Naive thymus-derived CD4-positive, alpha-beta T cell (primary cell): ENCODE data around the gene ATP2B2. TPM values are rescaled to one million over a fixed set of nuclear protein-coding genes. Genes with fewer than 3 reads are reported as not detected.
A peak's percentile ranks its signal among the peaks of the same experiment; 100 is the strongest.

Experiments used
- ATAC-seq: fragments of 150-1000 bp; cut with Tn5 transposase; 2 replicates; pipeline ENCODE4 v1.10.0; 2021; ENCODE audit warnings: mild to moderate bottlenecking, moderate library complexity
- CTCF ChIA-PET: fragments of 350-600 bp; sonication (Branson Sonifier 250); formaldehyde crosslinking; loops from one replicate; lab custom pipeline; 2021; ENCODE audit warnings: antibody characterized with exemption; lab: Charles Lee
- POLR2A ChIA-PET: fragments of 350-600 bp; sonication (Branson Sonifier 250); formaldehyde crosslinking; loops from one replicate; lab custom pipeline; 2021; ENCODE audit warnings: antibody characterized with exemption, inconsistent platforms; lab: Charles Lee
- DNase-seq, 9 donors: peaks; one replicate each; pipeline versions ENCODE4 v3.0.0 to v3.0.0-alpha.2; 2020 to 2022; ENCODE audit warnings: mixed read lengths in 1 of 9
- H3K27ac ChIP-seq: one replicate; pipeline ENCODE4 v1.7.0; 2013; ENCODE audit warnings: mild to moderate bottlenecking, low read depth, low read length, moderate library complexity
- H3K27me3 ChIP-seq, 2 donors: one replicate each; pipeline ENCODE4 v1.7.0; 2013; ENCODE audit warnings: low read length in 2 of 2, mild to moderate bottlenecking in 2 of 2, moderate library complexity in 2 of 2; ENCODE audit not compliant: control insufficient read depth in 2 of 2, insufficient read depth in 2 of 2
- H3K36me3 ChIP-seq, 3 experiments: 1 replicate in 2 of 3; 2 replicates in 1 of 3; pipeline ENCODE4 v1.7.0; 2013; ENCODE audit warnings: low read length in 3 of 3, mild to moderate bottlenecking in 3 of 3, moderate library complexity in 1 of 3; ENCODE audit not compliant: insufficient read depth in 3 of 3, control insufficient read depth in 2 of 3
- H3K4me1 ChIP-seq, 2 donors: one replicate each; pipeline ENCODE4 v1.7.0; 2013; ENCODE audit warnings: low read length in 2 of 2, mild to moderate bottlenecking in 2 of 2, moderate library complexity in 1 of 2; ENCODE audit not compliant: control insufficient read depth in 2 of 2, insufficient read depth in 2 of 2
- H3K4me3 ChIP-seq: 2 replicates; pipeline ENCODE4 v1.7.0; 2013; ENCODE audit warnings: mild to moderate bottlenecking, low read length
- H3K9me3 ChIP-seq, 3 experiments: 1 replicate in 2 of 3; 2 replicates in 1 of 3; pipeline ENCODE4 v1.7.0; 2013; ENCODE audit warnings: low read length in 3 of 3; ENCODE audit not compliant: control insufficient read depth in 2 of 3
- H3K27ac Mint-ChIP-seq, 9 donors: one replicate each; pipeline ENCODE4 v1.8.0; 2020 to 2022; ENCODE audit warnings: mixed read lengths in 9 of 9, mild to moderate bottlenecking in 8 of 9, moderate library complexity in 5 of 9, inconsistent platforms in 2 of 9
- H3K27me3 Mint-ChIP-seq, 5 donors: one replicate each; pipeline ENCODE4 v1.8.0; 2021 to 2022; ENCODE audit warnings: mixed read lengths in 5 of 5, mild to moderate bottlenecking in 1 of 5
- H3K36me3 Mint-ChIP-seq, 5 donors: one replicate each; pipeline ENCODE4 v1.8.0; 2020 to 2022; ENCODE audit warnings: mixed read lengths in 5 of 5, mild to moderate bottlenecking in 3 of 5, inconsistent platforms in 1 of 5
- H3K4me1 Mint-ChIP-seq, 7 donors: one replicate each; pipeline ENCODE4 v1.8.0; 2020 to 2022; ENCODE audit warnings: mixed read lengths in 7 of 7, mild to moderate bottlenecking in 3 of 7, inconsistent platforms in 1 of 7
- H3K4me3 Mint-ChIP-seq, 10 donors: one replicate each; pipeline ENCODE4 v1.8.0; 2020 to 2022; ENCODE audit warnings: mild to moderate bottlenecking in 10 of 10, mixed read lengths in 10 of 10, moderate library complexity in 6 of 10, inconsistent platforms in 2 of 10
- H3K9me3 Mint-ChIP-seq, 11 donors: one replicate each; pipeline ENCODE4 v1.8.0; 2020 to 2022; ENCODE audit warnings: mixed read lengths in 11 of 11, mild to moderate bottlenecking in 4 of 11, inconsistent platforms in 1 of 11, moderate library complexity in 1 of 11
- intact Hi-C, 2 donors: fragments of 100-400 bp; cut with micrococcal nuclease; formaldehyde crosslinking; loops; one replicate each; pipeline ENCODE4 v1.15.1; 2023
- polyA plus RNA-seq, 2 donors: library from polyadenylated mRNA; unstranded; fragments of 300-500 nt; fragmentation: Illumina TruSeq; gene quantifications; one replicate each; pipeline ENCODE4 v1.2.3, GENCODE V29; 2021
- total RNA-seq, 6 experiments: library from RNA in 5 of 6; stranded (reverse) in 5 of 6; gene quantifications; 1 replicate in 5 of 6; 2 replicates in 1 of 6; pipeline ENCODE4 v1.2.3 and lab custom pipeline; 2021 to 2026

The ATP2B2 gene
- total and polyA plus RNA-seq, 7 experiments from 2014 or later: not detected

GRCh38 chr3:10340476-10340875 is 164.9 kb downstream of the ATP2B2 start:
- Histone ChIP-seq H3K4me1 (no peaks in the 10 kb centered on the region), H3K27me3 (no peaks in the 10 kb centered on the region), H3K36me3 (no peaks in the 10 kb centered on the region), H3K9me3 (no peaks in the 10 kb centered on the region), H3K4me3 (no peak overlapping the region), H3K27ac (no peak overlapping the region)
- Mint-ChIP-seq H3K27ac (no peak overlapping the region), H3K36me3 (no peaks in the 10 kb centered on the region), H3K4me3 (no peak overlapping the region), H3K4me1 (peaks cover 0 to 6% (median 0%) of the 10 kb centered on the region in 7 donors), H3K9me3 (no peaks in the 10 kb centered on the region), H3K27me3 (peaks cover 0 to 6% (median 0%) of the 10 kb centered on the region in 5 donors)
- ChIA-PET CTCF (interaction anchor here (1.5 kb wide), 1 partner anchor 399 kb away, joined by 4 read pairs; no protein-coding TSS in a partner anchor), POLR2A (no interaction called here)
- DNase-seq: no peak
- no peak for ATAC-seq
- intact Hi-C loops: no loop called here

DNA sequence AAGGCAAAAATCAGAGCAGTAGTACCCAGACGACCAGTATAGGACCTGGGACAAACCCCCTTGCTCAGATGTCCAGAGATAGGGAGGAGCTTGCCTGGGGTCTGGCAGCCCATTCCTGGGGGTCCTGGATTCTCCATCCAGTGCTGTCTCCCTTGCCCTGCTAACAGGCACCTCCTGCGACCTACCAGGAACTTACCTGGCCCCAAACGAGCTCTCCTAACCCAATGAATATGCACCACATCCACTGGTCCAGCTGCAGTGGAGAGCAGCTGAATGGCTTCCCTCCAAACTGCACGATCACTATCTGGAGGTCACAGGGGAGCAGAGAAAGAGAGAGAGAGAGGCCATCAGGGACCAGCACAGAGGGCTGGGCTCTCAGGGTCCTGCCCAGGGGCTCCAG is 165.3 kb downstream of the ATP2B2 start:
- no peak overlapping the region for H3K27ac Mint-ChIP-seq

DNA sequence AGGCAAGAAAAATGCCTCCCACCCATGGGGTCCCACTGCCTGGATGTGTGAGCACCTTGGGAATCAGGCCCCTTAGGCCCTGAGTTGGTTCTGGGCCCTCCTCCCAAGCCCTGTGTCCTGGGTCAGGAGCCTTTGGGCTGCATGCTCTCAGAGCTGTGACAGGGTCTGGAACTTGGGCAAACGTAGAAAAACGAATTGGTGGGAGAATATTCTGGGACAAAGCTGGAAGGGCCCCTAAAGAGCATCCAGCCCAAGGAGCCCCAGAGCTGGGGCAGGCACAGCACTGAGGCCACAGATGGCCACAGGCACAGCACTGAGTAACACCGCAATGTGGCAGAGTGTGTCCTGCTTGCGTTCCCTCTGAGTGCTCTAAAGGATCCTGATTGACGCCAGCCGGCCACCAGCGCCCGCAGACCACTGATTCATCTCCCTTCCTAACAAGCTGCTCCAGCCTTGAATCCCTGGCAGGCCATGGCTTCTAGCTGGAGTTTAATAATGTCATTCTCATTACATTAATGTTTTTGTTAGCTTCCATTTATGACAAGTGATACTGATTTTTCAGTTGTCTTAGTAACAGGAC is 165.9 kb downstream of the ATP2B2 start:
- Mint-ChIP-seq H3K9me3 (no peaks in the 10 kb centered on the region), H3K36me3 (no peaks in the 10 kb centered on the region), H3K4me1 (peaks cover 0 to 9% (median 5%) of the 10 kb centered on the region in 7 donors), H3K27ac (no peak overlapping the region), H3K4me3 (no peak overlapping the region), H3K27me3 (peaks cover 0 to 6% (median 0%) of the 10 kb centered on the region in 5 donors)
- no peaks in the 10 kb centered on the region for H3K36me3 ChIP-seq
- DNase-seq: no peak
- no peak for ATAC-seq
- intact Hi-C loops: no loop called here
- no peak overlapping the region for H3K4me3 ChIP-seq
- no peaks in the 10 kb centered on the region for H3K9me3 ChIP-seq
- CTCF ChIA-PET: interaction anchor here (1.5 kb wide), 1 partner anchor 400 kb away, joined by 4 read pairs; no protein-coding TSS in a partner anchor
- no peaks in the 10 kb centered on the region for H3K4me1 ChIP-seq
- H3K27me3 ChIP-seq: no peaks in the 10 kb centered on the region
- H3K27ac ChIP-seq: no peak overlapping the region
- POLR2A ChIA-PET: no interaction called here

More for the DNA sequence above, 165.3 kb downstream of the ATP2B2 start:
- intact Hi-C loops: no loop called here
- DNase-seq: no peak
- ATAC-seq: no peak
- Mint-ChIP-seq H3K4me1 (peaks cover 0 to 6% (median 1%) of the 10 kb centered on the region in 7 donors), H3K9me3 (no peaks in the 10 kb centered on the region), H3K36me3 (no peaks in the 10 kb centered on the region), H3K4me3 (no peak overlapping the region), H3K27me3 (peaks cover 0 to 6% (median 0%) of the 10 kb centered on the region in 5 donors)
- no peak overlapping the region for H3K4me3 ChIP-seq
- H3K36me3 ChIP-seq: no peaks in the 10 kb centered on the region
- CTCF ChIA-PET: interaction anchor here (1.5 kb wide), 1 partner anchor 399 kb away, joined by 4 read pairs; no protein-coding TSS in a partner anchor
- no peak overlapping the region for H3K27ac ChIP-seq
- no peaks in the 10 kb centered on the region for H3K9me3 ChIP-seq
- POLR2A ChIA-PET: no interaction called here
- no peaks in the 10 kb centered on the region for H3K4me1 ChIP-seq
- no peaks in the 10 kb centered on the region for H3K27me3 ChIP-seq

GRCh38 chr3:10338591-10339353 is 166.6 kb downstream of the ATP2B2 start:
- H3K9me3 Mint-ChIP-seq: no peaks in the 10 kb centered on the region
- H3K4me1 Mint-ChIP-seq: peaks cover 0 to 7% (median 5%) of the 10 kb centered on the region in 7 donors
- DNase-seq: no peak
- no peak overlapping the region for H3K4me3 Mint-ChIP-seq
- peak overlapping the region in 1 of 9 donors; percentile 21 for H3K27ac Mint-ChIP-seq
- no peak overlapping the region for H3K4me3 ChIP-seq
- peaks cover 0 to 3% (median 0%) of the 10 kb centered on the region in 5 donors for H3K27me3 Mint-ChIP-seq
- no peaks in the 10 kb centered on the region for H3K36me3 ChIP-seq
- H3K27me3 ChIP-seq: no peaks in the 10 kb centered on the region
- POLR2A ChIA-PET: no interaction called here
- H3K4me1 ChIP-seq: no peaks in the 10 kb centered on the region
- ATAC-seq: no peak
- no peak overlapping the region for H3K27ac ChIP-seq
- H3K9me3 ChIP-seq: no peaks in the 10 kb centered on the region
- H3K36me3 Mint-ChIP-seq: no peaks in the 10 kb centered on the region
- intact Hi-C loops: no loop called here
- CTCF ChIA-PET: no interaction called here

GRCh38 chr3:10338164-10338470 is 167.3 kb downstream of the ATP2B2 start:
- Mint-ChIP-seq H3K27me3 (no peaks in the 10 kb centered on the region), H3K36me3 (no peaks in the 10 kb centered on the region), H3K27ac (peak overlapping the region in 1 of 9 donors; percentile 21), H3K9me3 (no peaks in the 10 kb centered on the region), H3K4me1 (peaks cover 0 to 7% (median 5%) of the 10 kb centered on the region in 7 donors), H3K4me3 (no peak overlapping the region)
- POLR2A ChIA-PET: no interaction called here
- ATAC-seq (no peak), DNase-seq (no peak)
- Histone ChIP-seq H3K4me3 (no peak overlapping the region), H3K9me3 (no peaks in the 10 kb centered on the region), H3K36me3 (no peaks in the 10 kb centered on the region), H3K27ac (no peak overlapping the region), H3K27me3 (no peaks in the 10 kb centered on the region), H3K4me1 (no peaks in the 10 kb centered on the region)
- intact Hi-C loops: no loop called here
- CTCF ChIA-PET: no interaction called here

- H3K4me3 ChIP-seq: no peak overlapping the region
- no peaks in the 10 kb centered on the region for H3K9me3 Mint-ChIP-seq
- H3K4me1 Mint-ChIP-seq: peaks cover 0 to 7% (median 5%) of the 10 kb centered on the region in 7 donors
- H3K27me3 ChIP-seq: no peaks in the 10 kb centered on the region
- no peak overlapping the region for H3K27ac ChIP-seq
- H3K4me3 Mint-ChIP-seq: no peak overlapping the region
- peak; percentile 8 for ATAC-seq
- H3K9me3 ChIP-seq: no peaks in the 10 kb centered on the region
- ChIA-PET POLR2A (no interaction called here), CTCF (interaction anchor here (0.6 kb wide), 1 partner anchor 631 kb away, joined by 3 read pairs; no protein-coding TSS in a partner anchor)
- H3K27me3 Mint-ChIP-seq: peaks cover 0 to under 1% (median 0%) of the 10 kb centered on the region in 5 donors
- no peaks in the 10 kb centered on the region for H3K36me3 Mint-ChIP-seq
- no peaks in the 10 kb centered on the region for H3K36me3 ChIP-seq
- intact Hi-C loops: no loop called here
- DNase-seq: no peak
- H3K27ac Mint-ChIP-seq: no peak overlapping the region
- H3K4me1 ChIP-seq: no peaks in the 10 kb centered on the region
These were observed 167.8 kb downstream of the ATP2B2 start for GRCh38 chr3:10337323-10338163.
